SKM-1 (cell line): Measurements from ENCODE around the gene PLEKHF1.

Experiments used
- DNase-seq: peaks from one replicate; lab custom pipeline; 2025; ENCODE audit not compliant: unreplicated experiment; lab: John Stamatoyannopoulos, UW

PLEKHF1 gene

GRCh38 chr19:29677001-29677817 lies 11.9 kb downstream of the PLEKHF1 start:
- no peak for DNase-seq

DNA sequence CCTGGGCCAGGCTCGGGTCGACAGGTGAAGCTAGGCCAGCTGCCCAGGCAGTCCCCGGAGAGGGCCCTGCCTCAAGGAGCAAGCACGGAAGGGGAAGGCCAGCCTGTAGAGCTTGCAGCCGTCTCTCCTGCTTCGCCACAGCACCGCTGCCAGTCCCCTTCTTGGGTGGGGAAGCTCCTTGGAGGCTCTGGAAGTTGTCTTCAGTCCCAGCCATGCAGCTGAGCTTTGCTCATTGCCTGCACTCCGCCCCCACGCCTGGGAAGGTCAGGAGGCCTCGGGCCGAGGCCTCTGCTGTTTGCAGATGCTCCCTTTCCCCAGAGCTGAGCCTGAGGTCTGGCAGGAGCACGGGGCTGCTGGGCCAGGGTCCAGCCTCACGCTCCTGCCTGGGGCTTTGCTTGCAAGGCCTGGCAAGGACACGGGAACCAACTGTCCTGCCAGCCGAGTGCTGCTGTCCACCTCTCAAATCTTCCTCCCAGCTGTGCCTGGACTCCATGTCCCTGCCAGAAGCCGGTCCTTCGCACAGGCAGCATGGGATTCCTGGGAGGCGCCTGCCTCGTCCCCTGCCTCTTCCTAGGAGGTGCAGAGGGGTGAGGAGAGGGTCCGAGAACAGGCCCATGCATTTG lies 13.3 kb downstream of the PLEKHF1 start:
- DNase-seq = no peak

DNA sequence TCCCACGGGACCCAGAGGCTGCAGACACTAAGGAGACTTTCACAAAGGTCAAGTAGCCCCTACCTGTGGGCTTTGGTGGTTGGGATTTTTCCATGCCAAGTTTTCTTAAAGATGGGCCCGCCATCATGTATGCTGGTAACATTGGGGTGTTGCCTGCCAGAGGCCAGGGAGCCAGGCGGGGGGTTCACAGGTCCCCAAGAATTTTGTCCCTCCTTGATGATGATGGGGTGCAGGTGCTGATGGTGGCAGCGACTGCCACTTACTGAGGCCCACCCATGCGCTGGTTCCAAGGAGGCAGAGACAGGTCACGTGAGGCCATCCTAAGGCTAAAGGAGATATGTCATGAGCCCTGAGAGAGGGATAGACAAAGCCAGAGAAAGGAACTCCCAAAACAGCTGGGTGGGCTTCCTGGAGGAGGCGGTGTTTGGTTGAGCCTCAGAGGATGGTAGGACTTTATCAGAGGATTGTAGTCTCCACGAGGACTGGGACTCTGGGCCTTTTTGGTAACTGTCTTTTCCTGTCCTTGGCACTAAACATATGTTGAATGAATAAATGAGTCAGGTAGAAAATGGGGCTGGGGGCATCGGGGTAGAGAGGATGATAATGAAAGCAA lies 14.4 kb downstream of the PLEKHF1 start:
- DNase-seq = no peak

DNA sequence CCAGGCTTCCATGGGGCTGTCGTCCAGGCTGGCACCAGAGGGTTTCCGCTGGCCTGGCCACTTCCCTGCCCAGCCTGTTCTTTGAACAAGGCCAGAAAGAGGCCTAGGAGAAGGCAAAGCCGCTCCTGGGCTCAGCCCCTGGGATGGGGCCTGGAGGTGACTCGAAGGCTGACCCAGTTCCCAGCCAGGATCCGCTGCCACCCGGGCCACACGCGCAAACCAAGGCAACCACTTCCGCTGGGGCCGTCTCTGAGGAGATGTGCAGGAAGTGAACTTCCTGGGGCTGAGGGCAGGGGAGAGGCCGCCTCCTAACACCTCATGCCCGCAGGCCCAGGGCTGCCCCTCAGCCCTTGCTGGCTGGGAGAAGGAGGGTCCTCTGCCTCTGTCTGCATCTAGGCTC lies 15.2 kb downstream of the PLEKHF1 start:
- peak; percentile 32 for DNase-seq

- no peak for DNase-seq
Measured at GRCh38 chr19:29680937-29681336, 15.7 kb downstream of the PLEKHF1 start.

DNA sequence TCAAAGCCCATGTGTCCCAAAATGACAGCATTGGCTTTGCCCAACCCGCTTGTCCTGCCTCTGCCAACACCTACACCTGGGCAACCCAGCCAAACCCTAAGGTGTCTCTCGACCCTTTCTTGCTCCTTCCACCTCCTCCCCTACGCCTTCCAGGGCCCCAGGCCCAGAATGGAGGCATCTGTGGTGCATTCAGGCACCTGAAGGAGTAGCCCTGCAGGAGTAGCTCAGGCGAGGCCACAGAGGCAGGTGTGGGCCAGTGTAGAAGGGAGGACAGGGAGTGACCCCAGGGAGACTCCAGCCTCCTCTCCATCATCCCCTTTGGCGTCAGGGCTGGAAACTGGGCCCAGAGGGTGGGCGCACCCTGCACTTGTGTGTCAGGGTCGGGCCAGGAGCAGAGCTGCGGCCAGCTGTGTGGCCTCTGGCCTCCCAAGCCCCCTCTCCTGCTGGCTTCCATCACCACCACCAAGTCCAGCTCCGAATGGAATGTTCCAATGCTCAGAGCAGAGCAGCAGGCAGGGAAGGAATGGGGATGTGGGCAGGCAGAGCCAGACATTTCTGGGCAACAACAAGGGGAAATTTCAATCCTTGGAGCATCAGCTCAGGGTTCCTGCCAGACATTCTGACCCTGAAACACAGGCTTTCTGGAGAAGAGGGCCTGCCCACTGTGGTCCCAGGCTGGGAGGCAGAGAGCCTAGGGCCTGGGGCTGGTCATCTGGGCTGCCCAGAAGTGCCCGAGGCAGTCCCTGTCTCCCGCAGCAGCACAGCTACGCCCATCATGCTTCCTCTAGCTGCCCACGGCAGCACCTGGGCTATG lies 16.4 kb downstream of the PLEKHF1 start:
- DNase-seq = no peak

DNA sequence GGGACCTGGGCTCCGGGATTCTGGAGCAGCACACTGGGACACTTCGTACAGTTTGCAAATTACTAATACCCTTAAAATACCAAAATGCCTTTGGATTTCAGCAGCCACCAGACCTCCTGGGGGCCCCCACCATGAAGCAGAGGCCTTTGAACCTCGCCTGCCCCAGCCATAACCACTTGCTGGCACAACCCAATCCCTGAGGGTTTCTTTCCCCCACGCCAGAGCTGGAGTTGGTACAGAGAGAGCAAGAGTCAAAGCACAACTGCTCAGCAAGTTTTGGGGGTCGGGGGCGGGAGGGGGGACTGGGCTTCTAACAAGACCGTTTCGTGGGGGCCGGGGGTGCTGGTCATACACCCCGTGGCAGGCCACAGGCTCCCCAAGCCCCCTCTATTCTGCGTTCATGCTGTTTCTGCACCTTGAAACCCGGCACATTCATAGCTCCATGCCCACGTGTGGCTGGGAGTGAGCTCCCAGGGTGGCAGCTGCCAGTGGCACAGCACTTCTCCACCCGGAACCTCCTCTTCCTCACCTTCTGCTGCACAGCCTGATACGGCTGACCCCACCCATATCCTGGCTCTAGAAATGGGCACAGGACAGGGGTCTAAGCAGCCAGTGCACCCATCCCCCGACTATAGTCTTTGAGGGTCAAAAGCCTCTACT lies 17.1 kb downstream of the PLEKHF1 start:
- DNase-seq = no peak

DNA sequence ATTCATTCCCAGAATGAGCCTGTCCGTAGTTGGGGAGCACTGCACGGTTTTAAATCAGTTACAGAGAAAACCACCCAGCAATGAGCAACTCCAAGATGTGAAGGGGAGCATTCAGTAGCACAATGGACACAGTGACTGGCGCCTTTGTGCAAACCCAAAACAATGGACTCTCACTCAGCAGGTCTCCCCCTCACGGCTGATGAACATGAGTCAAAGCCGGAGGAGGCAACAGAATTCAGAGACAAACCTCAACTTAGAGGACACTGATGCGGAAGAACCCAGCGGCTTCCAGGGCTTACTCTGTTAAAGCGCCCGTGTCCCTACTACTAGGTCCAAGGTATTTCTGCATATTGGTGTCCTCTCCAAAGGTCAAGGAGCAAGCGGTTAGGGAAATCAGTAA lies 17.7 kb downstream of the PLEKHF1 start:
- DNase-seq = no peak

- DNase-seq = no peak
Measured at GRCh38 chr19:29685326-29685725, 20.1 kb downstream of the PLEKHF1 start.

GRCh38 chr19:29686285-29686805 lies 21.1 kb downstream of the PLEKHF1 start:
- DNase-seq = no peak

GRCh38 chr19:29687244-29687896 lies 22.1 kb downstream of the PLEKHF1 start:
- DNase-seq = no peak

- no peak for DNase-seq
Measured at GRCh38 chr19:29687897-29688728, 22.9 kb downstream of the PLEKHF1 start.

DNA sequence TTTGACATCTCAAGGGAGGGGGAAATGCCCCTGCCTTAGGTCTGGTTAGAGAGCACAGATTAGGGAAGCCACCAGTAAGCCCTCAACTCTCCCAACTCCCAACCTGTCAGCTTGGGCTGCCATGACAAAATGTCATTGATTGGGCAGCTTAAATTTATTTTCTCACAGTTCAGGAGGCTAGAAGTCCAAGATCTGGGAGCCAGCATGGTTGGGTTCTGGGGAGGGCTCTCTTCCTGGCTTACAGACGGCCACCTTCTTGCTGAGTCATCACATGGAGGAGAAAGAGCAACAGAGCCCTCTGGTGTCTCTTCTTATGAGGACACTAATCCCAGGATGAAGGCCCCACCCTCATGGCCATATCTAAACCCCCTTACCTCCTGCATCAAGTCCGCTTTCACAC lies 25.6 kb downstream of the PLEKHF1 start:
- no peak for DNase-seq

DNA sequence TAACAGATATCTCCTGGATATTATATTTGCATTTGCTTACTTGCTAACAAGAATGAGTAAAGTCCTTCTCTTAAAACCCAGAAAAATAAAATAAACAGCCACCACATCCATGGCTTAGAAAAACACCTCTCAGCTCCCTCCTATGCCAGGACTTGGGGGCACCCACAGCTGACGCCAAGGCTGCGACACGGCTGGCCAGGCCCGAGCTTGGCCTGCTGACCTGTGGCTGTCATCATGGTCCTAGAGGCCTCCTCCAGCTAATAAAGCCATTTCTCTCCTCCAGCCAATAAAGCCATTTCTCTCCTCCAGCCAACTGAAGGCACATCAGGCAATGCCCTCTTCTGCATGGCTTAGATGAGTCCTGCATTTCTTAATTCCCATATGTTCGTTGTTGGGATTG lies 28.9 kb downstream of the PLEKHF1 start:
- DNase-seq = no peak

- peak; percentile 79 for DNase-seq
Measured at GRCh38 chr19:29694669-29695627, 29.7 kb downstream of the PLEKHF1 start.

DNA sequence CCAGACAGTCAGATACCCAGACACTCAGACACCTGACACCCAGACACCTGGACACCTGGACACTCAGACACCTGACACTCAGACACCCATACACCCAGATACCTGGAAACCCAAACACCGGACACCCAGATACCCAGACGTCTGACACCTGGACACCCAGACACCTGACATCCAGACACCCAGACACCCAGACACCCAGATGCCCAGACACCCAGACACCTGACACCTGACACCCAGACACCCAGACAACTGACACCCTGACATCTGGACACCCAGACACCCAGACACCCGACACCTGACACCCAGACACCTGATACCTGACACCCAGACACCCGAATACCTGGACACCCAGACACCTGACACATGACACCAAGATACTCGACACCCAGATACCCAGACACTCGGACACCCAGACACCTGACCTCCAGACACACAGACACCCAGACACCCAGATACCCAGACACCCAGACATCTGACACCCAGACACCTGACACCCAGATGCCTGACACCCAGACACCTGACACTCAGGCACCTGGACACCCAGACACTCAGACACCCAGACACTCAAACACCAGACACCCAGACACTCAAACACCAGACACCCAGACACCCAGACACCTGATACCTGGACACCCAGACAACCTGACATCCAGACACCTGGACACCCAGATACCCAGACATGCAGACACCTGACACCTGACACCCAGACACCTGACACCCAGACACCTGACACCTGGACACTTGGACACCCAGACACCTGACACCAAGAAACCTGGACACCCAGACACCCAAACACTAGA lies 30.7 kb downstream of the PLEKHF1 start:
- no peak for DNase-seq

DNA sequence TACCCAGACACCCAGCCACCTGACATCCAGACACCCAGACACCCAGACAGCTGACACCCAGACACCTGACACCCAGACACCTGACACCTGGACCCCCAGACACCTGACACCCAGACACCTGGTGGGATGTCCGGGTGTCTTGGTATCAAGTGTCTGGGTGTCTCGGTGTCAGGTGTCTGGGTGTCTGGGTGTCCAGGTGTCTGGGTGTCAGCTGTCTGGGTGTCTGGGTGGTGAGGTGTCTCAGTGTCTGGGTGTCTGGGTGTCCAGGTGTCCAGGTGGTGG lies 31.2 kb downstream of the PLEKHF1 start:
- no peak for DNase-seq
